H9 (cell line): ENCODE results near the gene CRY1. TPM values are rescaled to one million over a fixed set of nuclear protein-coding genes. Genes with fewer than 3 reads are reported as not detected.

ENCODE experiments used
- DNase-seq: peaks from one replicate; pipeline ENCODE4 v3.0.0-alpha.2; 2017
- H2AFZ ChIP-seq: one replicate; pipeline ENCODE4 v1.6.1; 2013; ENCODE audit warnings: mild to moderate bottlenecking, low read length, control low read depth, moderate library complexity
- H2AK5ac ChIP-seq: 2 replicates; pipeline ENCODE4 v1.6.1; 2013; ENCODE audit warnings: low read length, control low read depth, mixed read lengths; ENCODE audit not compliant: insufficient read length
- H2BK120ac ChIP-seq: one replicate; pipeline ENCODE4 v1.6.1; 2013; ENCODE audit warnings: low read depth, mild to moderate bottlenecking, low read length, control low read depth, inconsistent platforms; ENCODE audit not compliant: poor library complexity, severe bottlenecking
- H2BK12ac ChIP-seq: 2 replicates; pipeline ENCODE4 v1.6.1; 2013; ENCODE audit warnings: low read length, control low read depth, mixed read lengths, low read depth; ENCODE audit not compliant: insufficient read length
- H2BK15ac ChIP-seq: 2 replicates; pipeline ENCODE4 v1.6.1; 2013; ENCODE audit warnings: low read depth, low read length, control low read depth
- H2BK20ac ChIP-seq: one replicate; pipeline ENCODE4 v1.6.1; 2013; ENCODE audit warnings: low read depth, mild to moderate bottlenecking, low read length, control low read depth, inconsistent platforms; ENCODE audit not compliant: poor library complexity, severe bottlenecking
- H2BK5ac ChIP-seq: 2 replicates; pipeline ENCODE4 v1.6.1; 2013; ENCODE audit warnings: low read length, control low read depth, mixed read lengths; ENCODE audit not compliant: insufficient read length
- H3K14ac ChIP-seq: 2 replicates; pipeline ENCODE4 v1.6.1; 2013; ENCODE audit warnings: low read length, control low read depth; ENCODE audit not compliant: insufficient read depth
- H3K18ac ChIP-seq: 2 replicates; pipeline ENCODE4 v1.6.1; 2013; ENCODE audit warnings: low read depth, mild to moderate bottlenecking, mixed read lengths, low read length, control low read depth; ENCODE audit not compliant: insufficient read length
- H3K23ac ChIP-seq: 2 replicates; pipeline ENCODE4 v1.6.1; 2013; ENCODE audit warnings: low read length, control low read depth, mixed read lengths, low read depth; ENCODE audit not compliant: insufficient read length
- H3K23me2 ChIP-seq: 2 replicates; pipeline ENCODE4 v1.6.1; 2013; ENCODE audit warnings: low read depth, mild to moderate bottlenecking, mixed read lengths, low read length, control low read depth; ENCODE audit not compliant: insufficient read length, poor library complexity, severe bottlenecking
- H3K27ac ChIP-seq: 2 replicates; pipeline ENCODE4 v1.5.1; 2013; ENCODE audit warnings: low read length, control low read depth, mixed read lengths, low read depth; ENCODE audit not compliant: insufficient read length
- H3K27me3 ChIP-seq: 2 replicates; pipeline ENCODE4 v1.6.1; 2013; ENCODE audit warnings: low read length, control low read depth, inconsistent platforms; ENCODE audit not compliant: insufficient read depth
- H3K4ac ChIP-seq: 2 replicates; pipeline ENCODE4 v1.6.1; 2013; ENCODE audit warnings: low read depth, mild to moderate bottlenecking, control low read depth, inconsistent platforms, low read length, moderate library complexity
- H3K4me1 ChIP-seq: 2 replicates; pipeline ENCODE4 v1.6.1; 2013; ENCODE audit warnings: low read length, control low read depth, inconsistent platforms; ENCODE audit not compliant: insufficient read depth
- H3K4me2 ChIP-seq: 2 replicates; pipeline ENCODE4 v1.6.1; 2013; ENCODE audit warnings: low read length, control low read depth, mixed read lengths; ENCODE audit not compliant: insufficient read length, insufficient read depth
- H3K56ac ChIP-seq: 2 replicates; pipeline ENCODE4 v1.6.1; 2013; ENCODE audit warnings: low read depth, mild to moderate bottlenecking, mixed read lengths, low read length, control low read depth; ENCODE audit not compliant: insufficient read length
- H3K79me1 ChIP-seq: 2 replicates; pipeline ENCODE4 v1.6.1; 2013; ENCODE audit warnings: low read depth, mild to moderate bottlenecking, moderate library complexity, low read length, control low read depth, inconsistent platforms; ENCODE audit not compliant: insufficient read depth, poor library complexity, severe bottlenecking
- H3K79me2 ChIP-seq: 2 replicates; pipeline ENCODE4 v1.6.1; 2013; ENCODE audit warnings: low read length, control low read depth, inconsistent platforms; ENCODE audit not compliant: insufficient read depth
- H3K9ac ChIP-seq: 2 replicates; pipeline ENCODE4 v1.6.1; 2013; ENCODE audit warnings: low read length, control low read depth, mixed read lengths; ENCODE audit not compliant: insufficient read length; ENCODE audit errors: extremely low read depth
- H3K9me3 ChIP-seq: one replicate; pipeline ENCODE4 v1.6.1; 2013; ENCODE audit warnings: low read depth, low read length, inconsistent platforms; ENCODE audit not compliant: control insufficient read depth
- H3T11ph ChIP-seq: one replicate; pipeline ENCODE4 v1.6.1; 2013; ENCODE audit warnings: mild to moderate bottlenecking, low read length, control low read depth, inconsistent platforms
- H4K20me1 ChIP-seq: one replicate; pipeline ENCODE4 v1.6.1; 2013; ENCODE audit not compliant: control insufficient read depth, insufficient read length, insufficient read depth
- H4K5ac ChIP-seq: 2 replicates; pipeline ENCODE4 v1.6.1; 2013; ENCODE audit warnings: low read depth, mild to moderate bottlenecking, mixed read lengths, low read length, control low read depth; ENCODE audit not compliant: insufficient read length
- H4K8ac ChIP-seq: replicated peaks from 2 replicates; pipeline ENCODE4 v1.6.1; 2013; ENCODE audit warnings: low read length, control low read depth, mixed read lengths, low read depth; ENCODE audit not compliant: insufficient read length
- H4K91ac ChIP-seq: 2 replicates; pipeline ENCODE4 v1.6.1; 2013; ENCODE audit warnings: low read depth, mild to moderate bottlenecking, moderate library complexity, mixed read lengths, low read length, control low read depth; ENCODE audit not compliant: insufficient read length
- H3K27ac Mint-ChIP-seq, 3 experiments: 2 replicates in 2 of 3; 3 replicates in 1 of 3; pipeline ENCODE4 v1.8.0; 2020 to 2021; ENCODE audit warnings: mixed read lengths in 3 of 3, mild to moderate bottlenecking in 1 of 3, moderate library complexity in 1 of 3
- H3K27me3 Mint-ChIP-seq: 2 replicates; pipeline ENCODE4 v1.8.0; 2021; ENCODE audit warnings: low read depth, mild to moderate bottlenecking, moderate library complexity, mixed read lengths
- H3K36me3 Mint-ChIP-seq, 3 experiments: 2 replicates in 2 of 3; 3 replicates in 1 of 3; pipeline ENCODE4 v1.8.0; 2020 to 2021; ENCODE audit warnings: low read depth in 3 of 3, mixed read lengths in 3 of 3; ENCODE audit not compliant: insufficient read depth in 1 of 3
- H3K4me1 Mint-ChIP-seq, 2 experiments: 2 replicates each; pipeline ENCODE4 v1.8.0; 2020; ENCODE audit warnings: mixed read lengths in 2 of 2
- H3K4me3 Mint-ChIP-seq, 2 experiments: 2 replicates in 1 of 2; 3 replicates in 1 of 2; pipeline ENCODE4 v1.8.0; 2020 to 2021; ENCODE audit warnings: mild to moderate bottlenecking in 2 of 2, mixed read lengths in 2 of 2, moderate library complexity in 1 of 2
- H3K9me3 Mint-ChIP-seq, 2 experiments: 2 replicates in 1 of 2; 3 replicates in 1 of 2; pipeline ENCODE4 v1.8.0; 2020; ENCODE audit warnings: mild to moderate bottlenecking in 2 of 2, mixed read lengths in 2 of 2, moderate library complexity in 1 of 2
- WGBS: extraction: QIAGEN DNeasy Blood & Tissue Kit; methylation state at CpG from one replicate; pipeline ENCODE4 v1.1.7; 2013; ENCODE audit warnings: missing lambda C conversion rate, low lambda C conversion rate, mixed read lengths; ENCODE audit not compliant: insufficient read length; ENCODE audit errors: extremely low coverage; 5-methylcytosine and 5-hydroxymethylcytosine counted together
- total RNA-seq: library from RNA; stranded (reverse); gene quantifications from 2 replicates; pipeline ENCODE4 v1.2.1, GENCODE V29; 2021
- TF ChIP-seq, protein P1 (sequence below): fragments of 200-600 bp; sonication (generic); conservative IDR thresholded peaks from 3 replicates; pipeline ENCODE4 v1.8.0; 2021; ENCODE audit warnings: antibody characterized with exemption, mild to moderate bottlenecking

Gene CRY1
- total RNA-seq, 1 experiment from 2014 or later, result 23.5 TPM

DNA sequence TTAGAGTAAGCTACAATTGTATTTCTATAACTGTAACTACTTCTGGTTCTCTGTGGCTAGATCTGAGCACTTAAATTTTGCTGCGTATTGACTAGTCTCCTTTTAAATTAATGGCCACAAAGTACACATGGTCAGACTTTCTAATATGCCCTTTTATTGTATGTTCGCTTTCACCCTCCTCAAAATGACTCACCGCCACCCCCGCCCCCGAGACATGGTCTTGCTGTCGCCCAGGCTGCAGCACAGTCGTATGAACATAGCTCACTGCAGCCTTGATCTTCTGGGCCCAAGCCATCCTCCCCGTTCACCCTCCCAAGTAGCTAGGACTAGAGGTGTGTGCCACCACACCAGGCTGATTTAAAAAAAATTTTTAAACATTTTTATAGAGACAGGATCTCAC is 118.3 kb downstream of the CRY1 start:
- Histone ChIP-seq H4K20me1 (no peaks in the 10 kb centered on the region), H3K56ac (no peak overlapping the region), H3K4me1 (no peaks in the 10 kb centered on the region), H3K14ac (no peak overlapping the region), H3T11ph (no peak overlapping the region), H3K4ac (no peak overlapping the region), H3K27me3 (no peaks in the 10 kb centered on the region), H3K9ac (no peak overlapping the region), H2BK20ac (no peak overlapping the region), H2BK5ac (no peak overlapping the region), H4K5ac (no peak overlapping the region), H2BK12ac (no peak overlapping the region), H3K27ac (no peak overlapping the region), H3K23ac (no peak overlapping the region), H3K18ac (no peak overlapping the region), H4K8ac (no peak overlapping the region), H2BK15ac (no peak overlapping the region), H2BK120ac (no peak overlapping the region), H3K79me2 (0 out of 2 replicates have a peak, but pooled peaks cover 2% of the 10 kb centered on the region), H2AK5ac (no peak overlapping the region), H3K79me1 (no peaks in the 10 kb centered on the region), H3K4me2 (no peak overlapping the region), H3K9me3 (no peaks in the 10 kb centered on the region), H4K91ac (no peak overlapping the region), H2AFZ (no peak overlapping the region), H3K23me2 (no peaks in the 10 kb centered on the region)
- no CpG with 5 or more reads among the region's 8 CpGs for WGBS
- Mint-ChIP-seq H3K27me3 (no peaks in the 10 kb centered on the region), H3K9me3 (no peaks in the 10 kb centered on the region), H3K4me1 (no peaks in the 10 kb centered on the region), H3K27ac (peak overlapping the region in 2 of 3 experiments; percentile 62 to 69; a peak in 1 of 7 replicates), H3K36me3 (peaks cover 2 to 9% (median 6%) of the 10 kb centered on the region in 3 experiments; a peak in 6 of 7 replicates), H3K4me3 (no peak overlapping the region)
- TF ChIP-seq, protein P1, sequence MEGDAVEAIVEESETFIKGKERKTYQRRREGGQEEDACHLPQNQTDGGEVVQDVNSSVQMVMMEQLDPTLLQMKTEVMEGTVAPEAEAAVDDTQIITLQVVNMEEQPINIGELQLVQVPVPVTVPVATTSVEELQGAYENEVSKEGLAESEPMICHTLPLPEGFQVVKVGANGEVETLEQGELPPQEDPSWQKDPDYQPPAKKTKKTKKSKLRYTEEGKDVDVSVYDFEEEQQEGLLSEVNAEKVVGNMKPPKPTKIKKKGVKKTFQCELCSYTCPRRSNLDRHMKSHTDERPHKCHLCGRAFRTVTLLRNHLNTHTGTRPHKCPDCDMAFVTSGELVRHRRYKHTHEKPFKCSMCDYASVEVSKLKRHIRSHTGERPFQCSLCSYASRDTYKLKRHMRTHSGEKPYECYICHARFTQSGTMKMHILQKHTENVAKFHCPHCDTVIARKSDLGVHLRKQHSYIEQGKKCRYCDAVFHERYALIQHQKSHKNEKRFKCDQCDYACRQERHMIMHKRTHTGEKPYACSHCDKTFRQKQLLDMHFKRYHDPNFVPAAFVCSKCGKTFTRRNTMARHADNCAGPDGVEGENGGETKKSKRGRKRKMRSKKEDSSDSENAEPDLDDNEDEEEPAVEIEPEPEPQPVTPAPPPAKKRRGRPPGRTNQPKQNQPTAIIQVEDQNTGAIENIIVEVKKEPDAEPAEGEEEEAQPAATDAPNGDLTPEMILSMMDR, result no peak
- no peak for DNase-seq
